Measurements from ENCODE around the gene SMIM38. TPM values are rescaled to one million over a fixed set of nuclear protein-coding genes. Genes with fewer than 3 reads are reported as not detected.

The SMIM38 gene
- total RNA-seq, 1 donor from 2014 or later, result 0.49 TPM

Other genes starting within 250 kb of the SMIM38 start
- gene MRGPRD, start 174.9 kb upstream of the SMIM38 start, total RNA-seq, result not detected
- gene MRGPRF, start 142.7 kb upstream of the SMIM38 start, total RNA-seq, result 1.2 TPM
- gene TPCN2, start 107.0 kb upstream of the SMIM38 start, total RNA-seq, result 5.2 TPM
- gene MYEOV, start 138.2 kb downstream of the SMIM38 start, total RNA-seq, result not detected